DND-41 (cell line): ENCODE data around the gene CDH16.

Experiments used
- ATAC-seq: fragments of 200-7000 bp; cut with Tn5 transposase; 3 replicates; pipeline ENCODE4 v1.9.1; 2021; ENCODE audit warnings: low read depth; ENCODE audit not compliant: insufficient read depth
- DNase-seq: peaks from one replicate; pipeline ENCODE4 v3.0.0-alpha.2; 2020
- H2AFZ ChIP-seq: 2 replicates; pipeline ENCODE4 v1.6.0; 2012; ENCODE audit warnings: low read depth, low read length
- H3K27ac ChIP-seq: 2 replicates; pipeline ENCODE4 v1.5.1; 2012; ENCODE audit warnings: low read length, inconsistent platforms
- H3K27me3 ChIP-seq: fragments of 200-600 bp; sonication (generic); 2 replicates; pipeline ENCODE4 v1.6.0; 2012; ENCODE audit warnings: low read length, mild to moderate bottlenecking, inconsistent platforms; ENCODE audit not compliant: insufficient read depth, poor library complexity
- H3K36me3 ChIP-seq: 2 replicates; pipeline ENCODE4 v1.5.1; 2012; ENCODE audit warnings: low read length, inconsistent platforms; ENCODE audit not compliant: insufficient read depth
- H3K4me1 ChIP-seq: 2 replicates; pipeline ENCODE4 v1.5.1; 2012; ENCODE audit warnings: mild to moderate bottlenecking, low read length; ENCODE audit not compliant: insufficient read depth
- H3K4me2 ChIP-seq: 2 replicates; pipeline ENCODE4 v1.6.0; 2012; ENCODE audit warnings: mild to moderate bottlenecking, moderate library complexity, low read length, inconsistent platforms; ENCODE audit not compliant: insufficient read depth
- H3K4me3 ChIP-seq, 2 experiments: fragments of 200-600 bp in 1 of 2; shearing (Covaris generic) in 1 of 2; 2 replicates each; pipeline ENCODE4 v1.5.1; 2012 to 2016; ENCODE audit warnings: inconsistent platforms in 2 of 2, low read length in 2 of 2, mild to moderate bottlenecking in 2 of 2, low read depth in 1 of 2, moderate library complexity in 1 of 2
- H3K79me2 ChIP-seq: 2 replicates; pipeline ENCODE4 v1.6.0; 2012; ENCODE audit warnings: low read length, inconsistent platforms; ENCODE audit not compliant: insufficient read depth
- H3K9ac ChIP-seq: 2 replicates; pipeline ENCODE4 v1.6.0; 2012; ENCODE audit warnings: low read depth, mild to moderate bottlenecking, inconsistent platforms, low read length, moderate library complexity
- H3K9me3 ChIP-seq: 2 replicates; pipeline ENCODE4 v1.5.1; 2012; ENCODE audit warnings: low read length, moderate library complexity, mild to moderate bottlenecking, inconsistent platforms; ENCODE audit not compliant: insufficient read depth, severe bottlenecking
- H4K20me1 ChIP-seq: 2 replicates; pipeline ENCODE4 v1.6.0; 2012; ENCODE audit warnings: low read length; ENCODE audit not compliant: insufficient read depth
- EZH2 ChIP-seq: IDR thresholded peaks from 3 replicates; pipeline ENCODE4 v1.6.1; 2012; ENCODE audit warnings: borderline replicate concordance, low read depth, mild to moderate bottlenecking, moderate library complexity, low read length, inconsistent platforms; ENCODE audit not compliant: severe bottlenecking
- TF ChIP-seq, protein P1 (sequence below): IDR thresholded peaks from 2 replicates; pipeline ENCODE4 v1.5.1; 2012; ENCODE audit warnings: borderline replicate concordance, low read length, moderate library complexity, mild to moderate bottlenecking; ENCODE audit not compliant: poor library complexity, severe bottlenecking; ENCODE audit errors: extremely low read depth

The CDH16 gene

DNA sequence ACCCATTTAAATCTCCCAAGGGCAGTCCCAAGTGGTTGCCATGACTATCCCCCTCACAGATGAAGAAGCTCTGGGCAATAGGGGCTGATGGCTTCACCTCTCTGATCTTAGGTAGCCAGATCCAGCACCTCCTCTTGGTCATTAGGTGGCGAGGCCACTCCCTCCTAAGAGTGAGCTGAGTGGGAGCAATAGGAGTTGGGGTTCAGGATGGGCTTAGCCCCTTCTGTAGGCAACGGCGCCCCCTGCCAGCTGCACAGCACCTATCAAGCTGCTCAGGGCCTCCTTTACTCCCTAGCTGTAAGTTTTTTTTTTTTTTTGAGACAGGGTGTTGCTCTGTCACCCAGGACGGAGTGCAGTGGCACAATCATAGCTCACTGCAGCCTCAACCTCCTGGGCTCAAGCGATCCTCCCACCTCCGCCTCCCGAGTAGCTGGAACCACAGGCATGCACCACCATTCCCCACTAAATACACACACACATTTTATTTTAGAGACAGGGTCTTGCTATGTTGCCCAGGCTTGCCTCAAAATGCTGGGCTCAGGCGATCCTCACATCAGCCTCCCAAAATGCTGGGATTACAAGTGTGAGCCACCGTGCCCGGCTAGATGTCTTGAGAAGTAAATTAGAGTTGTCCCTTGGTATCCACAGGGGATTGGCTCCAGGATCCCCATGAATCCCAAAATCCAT is 10.2 kb upstream of the CDH16 start:
- Histone ChIP-seq H3K9me3 (no peaks in the 10 kb centered on the region), H3K36me3 (peaks cover 11% of the 10 kb centered on the region), H2AFZ (no peak overlapping the region), H3K4me1 (peaks cover 19% of the 10 kb centered on the region), H3K9ac (no peak overlapping the region), H3K27me3 (no peaks in the 10 kb centered on the region), H3K79me2 (peaks cover 15% of the 10 kb centered on the region), H4K20me1 (peaks cover 13% of the 10 kb centered on the region), H3K27ac (no peak overlapping the region), H3K4me3 (no peak overlapping the region), H3K4me2 (no peak overlapping the region)
- ATAC-seq (peak; percentile 74), DNase-seq (peak; percentile 49)
- TF ChIP-seq EZH2: no peak
- TF ChIP-seq, protein P1, sequence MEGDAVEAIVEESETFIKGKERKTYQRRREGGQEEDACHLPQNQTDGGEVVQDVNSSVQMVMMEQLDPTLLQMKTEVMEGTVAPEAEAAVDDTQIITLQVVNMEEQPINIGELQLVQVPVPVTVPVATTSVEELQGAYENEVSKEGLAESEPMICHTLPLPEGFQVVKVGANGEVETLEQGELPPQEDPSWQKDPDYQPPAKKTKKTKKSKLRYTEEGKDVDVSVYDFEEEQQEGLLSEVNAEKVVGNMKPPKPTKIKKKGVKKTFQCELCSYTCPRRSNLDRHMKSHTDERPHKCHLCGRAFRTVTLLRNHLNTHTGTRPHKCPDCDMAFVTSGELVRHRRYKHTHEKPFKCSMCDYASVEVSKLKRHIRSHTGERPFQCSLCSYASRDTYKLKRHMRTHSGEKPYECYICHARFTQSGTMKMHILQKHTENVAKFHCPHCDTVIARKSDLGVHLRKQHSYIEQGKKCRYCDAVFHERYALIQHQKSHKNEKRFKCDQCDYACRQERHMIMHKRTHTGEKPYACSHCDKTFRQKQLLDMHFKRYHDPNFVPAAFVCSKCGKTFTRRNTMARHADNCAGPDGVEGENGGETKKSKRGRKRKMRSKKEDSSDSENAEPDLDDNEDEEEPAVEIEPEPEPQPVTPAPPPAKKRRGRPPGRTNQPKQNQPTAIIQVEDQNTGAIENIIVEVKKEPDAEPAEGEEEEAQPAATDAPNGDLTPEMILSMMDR: peak; percentile 59

DNA sequence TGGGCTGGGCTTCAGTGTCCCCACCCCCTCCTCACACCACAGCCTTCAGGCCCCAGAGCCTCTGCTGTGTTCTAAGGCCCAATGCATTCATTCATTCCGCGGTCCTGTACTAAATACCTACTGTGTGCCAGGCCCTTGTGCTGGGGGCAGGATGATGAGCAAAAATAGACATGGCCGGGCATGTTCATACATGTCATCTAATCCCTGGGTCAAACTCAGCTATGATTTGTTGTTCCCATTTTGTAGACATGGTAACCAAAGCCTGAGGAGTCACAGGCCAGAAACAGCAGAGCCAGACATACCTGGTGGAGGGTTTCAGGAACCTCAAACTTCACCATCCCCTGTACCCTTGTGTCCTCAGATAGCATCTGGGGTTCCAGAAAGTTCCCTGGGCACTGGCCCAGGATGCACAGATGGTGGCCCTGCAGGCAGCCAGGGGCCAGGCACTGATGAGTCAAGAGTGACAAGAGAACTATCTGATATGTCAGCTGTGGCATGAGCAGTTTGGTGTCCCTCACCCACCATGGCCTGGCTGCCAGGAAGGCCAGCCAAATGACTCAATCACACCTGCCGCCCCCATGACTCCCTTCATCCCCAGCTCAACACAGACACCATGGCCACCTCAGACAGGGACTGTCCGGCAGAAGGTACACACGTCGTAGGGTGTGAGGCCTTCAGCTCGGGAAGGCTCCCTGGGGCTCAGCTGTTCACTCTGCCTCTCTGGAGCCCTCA is 9.4 kb upstream of the CDH16 start:
- TF ChIP-seq, protein P1: no peak
- TF ChIP-seq EZH2: no peak
- H3K9me3 ChIP-seq: no peaks in the 10 kb centered on the region
- H3K79me2 ChIP-seq: peaks cover 7% of the 10 kb centered on the region
- ATAC-seq (no peak), DNase-seq (no peak)
- H3K27me3 ChIP-seq: no peaks in the 10 kb centered on the region
- no peak overlapping the region for H3K27ac ChIP-seq
- no peak overlapping the region for H3K4me2 ChIP-seq
- H3K4me1 ChIP-seq: peaks cover 11% of the 10 kb centered on the region
- H4K20me1 ChIP-seq: peaks cover 5% of the 10 kb centered on the region; the same call in 1 of the 2 replicates
- peaks cover 11% of the 10 kb centered on the region for H3K36me3 ChIP-seq
- no peak overlapping the region for H3K9ac ChIP-seq
- H2AFZ ChIP-seq: no peak overlapping the region
- H3K4me3 ChIP-seq: no peak overlapping the region

DNA sequence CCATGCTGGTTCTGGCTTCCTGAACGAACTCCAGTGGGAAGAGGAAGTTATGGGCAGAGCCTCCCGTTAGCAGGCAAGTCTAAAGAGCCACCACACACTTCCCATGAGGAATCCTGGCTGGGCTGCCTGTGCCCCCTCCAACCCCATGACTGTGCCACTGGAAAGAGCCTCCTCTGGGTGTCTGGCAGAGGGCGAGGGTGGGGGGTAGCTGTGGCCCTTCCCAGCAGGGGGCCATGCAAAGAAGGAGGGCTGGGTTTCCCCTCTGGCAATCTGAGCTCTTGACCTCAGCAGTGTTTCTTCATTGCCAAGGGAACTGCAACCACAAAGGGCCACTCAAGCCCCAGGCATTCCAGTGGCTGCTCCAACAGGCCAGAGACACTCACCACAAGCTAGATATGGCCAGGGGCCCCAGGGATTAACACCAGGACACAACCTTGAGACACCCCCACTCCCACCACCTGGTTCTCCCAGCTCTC is 8.3 kb upstream of the CDH16 start:
- Histone ChIP-seq H3K27ac (no peak overlapping the region), H3K9me3 (no peaks in the 10 kb centered on the region), H3K4me1 (peaks cover under 1% of the 10 kb centered on the region; the same call in 1 of the 2 replicates), H2AFZ (no peak overlapping the region), H3K27me3 (no peaks in the 10 kb centered on the region), H3K9ac (no peak overlapping the region), H3K79me2 (no peaks in the 10 kb centered on the region), H3K36me3 (peaks cover 2% of the 10 kb centered on the region), H3K4me3 (no peak overlapping the region), H3K4me2 (no peak overlapping the region), H4K20me1 (no peaks in the 10 kb centered on the region)
- no peak for ATAC-seq
- DNase-seq: no peak
- TF ChIP-seq, protein P1: no peak
- no peak for TF ChIP-seq EZH2
